ENCODE data around the gene LY6G6F. TPM values are rescaled to one million over a fixed set of nuclear protein-coding genes. Genes with fewer than 3 reads are reported as not detected.
A peak's percentile ranks its signal among the peaks of the same experiment; 100 is the strongest.

LY6G6F gene
- total RNA-seq, 1 donor from 2014 or later = not detected

DNA sequence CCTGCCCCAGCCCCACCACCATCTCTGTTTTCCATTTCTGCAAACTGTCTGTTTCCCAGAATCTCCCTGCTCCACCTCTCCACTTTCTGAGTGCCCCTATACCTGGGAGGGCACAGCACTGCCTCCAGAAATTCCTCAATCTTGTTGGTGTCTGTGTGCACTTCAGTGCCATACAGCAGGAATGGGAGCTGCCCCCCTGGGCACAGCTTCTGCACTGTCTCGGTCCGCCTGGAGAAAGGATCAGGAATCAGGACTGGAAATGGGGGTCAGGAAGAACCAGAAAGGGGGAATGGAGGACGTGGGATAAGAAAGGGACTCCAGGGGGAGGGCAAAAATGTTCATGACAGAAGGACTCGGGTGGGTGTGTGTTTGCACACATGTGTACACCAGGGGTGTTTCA lies 27.1 kb downstream of the LY6G6F start:
- H3K4me3 Mint-ChIP-seq (ENCODE audit: low read depth) = peak overlapping the region; percentile 99
- no peak overlapping the region for H3K27ac Mint-ChIP-seq
- no peak for DNase-seq (ENCODE audit: low spot score, unreplicated experiment)
- peaks cover 53% of the 10 kb centered on the region for H3K4me1 Mint-ChIP-seq (ENCODE audit: low read depth)
- H3K36me3 Mint-ChIP-seq (ENCODE audit: insufficient read depth) = peaks cover 27% of the 10 kb centered on the region
- no peaks in the 10 kb centered on the region for H3K9me3 Mint-ChIP-seq (ENCODE audit: low read depth)
- no peaks in the 10 kb centered on the region for H3K27me3 Mint-ChIP-seq
- TF ChIP-seq, protein P1, sequence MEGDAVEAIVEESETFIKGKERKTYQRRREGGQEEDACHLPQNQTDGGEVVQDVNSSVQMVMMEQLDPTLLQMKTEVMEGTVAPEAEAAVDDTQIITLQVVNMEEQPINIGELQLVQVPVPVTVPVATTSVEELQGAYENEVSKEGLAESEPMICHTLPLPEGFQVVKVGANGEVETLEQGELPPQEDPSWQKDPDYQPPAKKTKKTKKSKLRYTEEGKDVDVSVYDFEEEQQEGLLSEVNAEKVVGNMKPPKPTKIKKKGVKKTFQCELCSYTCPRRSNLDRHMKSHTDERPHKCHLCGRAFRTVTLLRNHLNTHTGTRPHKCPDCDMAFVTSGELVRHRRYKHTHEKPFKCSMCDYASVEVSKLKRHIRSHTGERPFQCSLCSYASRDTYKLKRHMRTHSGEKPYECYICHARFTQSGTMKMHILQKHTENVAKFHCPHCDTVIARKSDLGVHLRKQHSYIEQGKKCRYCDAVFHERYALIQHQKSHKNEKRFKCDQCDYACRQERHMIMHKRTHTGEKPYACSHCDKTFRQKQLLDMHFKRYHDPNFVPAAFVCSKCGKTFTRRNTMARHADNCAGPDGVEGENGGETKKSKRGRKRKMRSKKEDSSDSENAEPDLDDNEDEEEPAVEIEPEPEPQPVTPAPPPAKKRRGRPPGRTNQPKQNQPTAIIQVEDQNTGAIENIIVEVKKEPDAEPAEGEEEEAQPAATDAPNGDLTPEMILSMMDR (IDR thresholded peaks at IDR 0.05; ENCODE audit: unreplicated experiment) = no peak

DNA sequence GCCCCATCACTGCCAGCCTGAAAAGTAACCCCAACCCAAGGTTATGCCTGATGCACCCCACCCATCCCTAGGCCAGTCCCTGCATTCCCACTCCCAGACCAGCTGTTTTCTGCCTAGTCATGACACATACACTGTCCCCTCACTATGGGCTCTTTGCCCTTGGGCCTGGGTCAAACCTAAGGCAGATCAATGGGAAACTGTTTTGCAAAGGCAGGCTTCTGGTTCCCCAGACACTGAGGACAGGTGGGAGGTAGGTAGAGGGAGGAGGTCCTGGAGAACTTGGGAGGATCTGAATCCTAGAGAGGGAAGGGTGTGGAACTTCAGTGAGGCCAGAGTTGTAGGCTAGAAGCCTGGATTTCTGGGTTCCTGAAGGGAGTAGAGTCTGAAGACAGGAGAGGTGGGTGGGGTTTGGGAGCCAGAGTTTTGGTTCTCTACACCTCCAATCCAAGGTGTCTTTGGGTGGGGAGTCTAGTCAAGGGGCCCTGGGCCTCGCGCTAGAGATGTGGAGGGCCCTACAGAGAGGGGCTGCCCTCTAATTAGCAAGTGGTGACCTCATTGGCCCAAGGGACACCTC lies 27.7 kb downstream of the LY6G6F start:
- DNase-seq (ENCODE audit: low spot score, unreplicated experiment) = no peak
- Mint-ChIP-seq H3K9me3 (ENCODE audit: low read depth) (no peaks in the 10 kb centered on the region), H3K27me3 (no peaks in the 10 kb centered on the region), H3K4me3 (ENCODE audit: low read depth) (peak overlapping the region; percentile 99), H3K36me3 (ENCODE audit: insufficient read depth) (peaks cover 24% of the 10 kb centered on the region), H3K27ac (peak overlapping the region; percentile 76), H3K4me1 (ENCODE audit: low read depth) (peaks cover 50% of the 10 kb centered on the region)
- TF ChIP-seq, protein P1 (IDR thresholded peaks at IDR 0.05; ENCODE audit: unreplicated experiment) = no peak

DNA sequence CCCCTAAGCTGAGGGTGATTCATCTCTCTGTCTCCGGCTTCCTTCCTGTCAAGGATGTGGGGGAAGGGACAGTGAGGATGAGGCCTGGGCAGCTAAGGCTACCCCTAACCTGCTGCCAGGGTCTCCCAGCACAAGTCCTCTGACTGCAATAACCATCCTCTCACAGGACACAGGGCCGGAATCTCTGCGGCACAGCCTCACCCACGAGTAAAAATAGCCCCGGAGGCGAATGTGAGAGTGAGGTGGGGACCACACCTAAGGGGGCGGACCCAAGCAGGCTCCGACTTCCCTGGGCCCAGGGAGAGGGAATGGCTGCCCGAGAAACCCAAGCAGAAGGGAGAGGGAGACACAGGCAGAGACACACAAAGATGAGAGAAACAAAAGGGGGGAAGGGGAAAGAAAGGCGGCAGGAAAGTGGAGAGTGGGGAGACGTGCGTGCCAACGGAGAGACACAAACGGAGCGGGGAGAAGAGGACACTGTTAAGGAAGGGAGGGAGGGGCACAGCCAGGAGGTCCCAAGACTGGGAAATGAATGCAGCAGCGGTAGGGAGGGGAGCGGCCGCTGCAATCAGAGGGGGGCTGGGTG lies 28.2 kb downstream of the LY6G6F start:
- H3K9me3 Mint-ChIP-seq (ENCODE audit: low read depth) = no peaks in the 10 kb centered on the region
- H3K36me3 Mint-ChIP-seq (ENCODE audit: insufficient read depth) = peaks cover 24% of the 10 kb centered on the region
- TF ChIP-seq, protein P1 (IDR thresholded peaks at IDR 0.05; ENCODE audit: unreplicated experiment) = no peak
- DNase-seq (ENCODE audit: low spot score, unreplicated experiment) = no peak
- peak overlapping the region; percentile 99 for H3K4me3 Mint-ChIP-seq (ENCODE audit: low read depth)
- peak overlapping the region; percentile 98 for H3K27ac Mint-ChIP-seq
- H3K4me1 Mint-ChIP-seq (ENCODE audit: low read depth) = peaks cover 51% of the 10 kb centered on the region
- no peaks in the 10 kb centered on the region for H3K27me3 Mint-ChIP-seq

DNA sequence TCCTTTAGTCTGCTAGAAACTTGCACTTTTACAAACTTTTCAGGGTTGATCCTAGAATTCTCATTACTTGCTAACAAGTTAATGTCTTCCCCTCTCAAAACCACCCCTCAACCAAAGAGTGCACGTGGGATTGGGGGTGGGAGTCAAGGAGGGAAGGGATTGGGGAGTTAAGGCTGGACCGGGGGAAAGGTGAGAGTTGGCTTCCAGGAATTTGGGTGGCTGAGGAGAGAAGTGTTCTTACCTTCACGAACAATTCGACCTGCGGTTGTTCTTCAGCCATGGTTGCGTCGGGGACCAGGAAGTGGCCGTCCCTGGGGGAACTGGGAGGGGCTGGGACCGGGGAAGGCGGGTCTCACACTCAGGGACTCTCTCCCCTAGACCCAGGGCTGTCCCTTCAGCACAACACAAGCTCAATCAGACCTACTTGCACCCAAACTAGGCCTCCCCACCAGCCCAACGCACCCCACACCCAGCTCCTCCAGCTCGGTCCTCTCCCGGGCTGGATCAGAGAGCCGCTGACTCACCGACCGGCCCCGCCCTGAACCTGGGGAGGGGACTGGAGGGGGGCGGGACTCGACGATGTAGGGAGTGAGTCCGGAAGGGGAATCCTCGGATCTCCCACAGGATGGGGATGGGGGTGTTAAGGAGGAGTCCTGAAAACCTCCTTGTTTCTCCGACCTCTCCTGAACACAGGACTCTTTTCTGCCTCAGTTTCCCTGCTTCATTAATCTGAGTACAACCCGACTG lies 29.5 kb downstream of the LY6G6F start, which contains the start of gene CLIC1:
Gene CLIC1 (minus strand): TSS at position 510 of the 747 bp plus-strand sequence. CDS start 230 bp downstream, at position 280.
- Mint-ChIP-seq H3K4me1 (ENCODE audit: low read depth) (peaks cover 49% of the 10 kb centered on the region), H3K4me3 (ENCODE audit: low read depth) (peak within 1 kb of the TSS; percentile 99), H3K27ac (peak within 1 kb of the TSS; percentile 98), H3K36me3 (ENCODE audit: insufficient read depth) (peaks cover 16% of the 10 kb centered on the region), H3K9me3 (ENCODE audit: low read depth) (no peaks in the 10 kb centered on the region), H3K27me3 (no peaks in the 10 kb centered on the region)
- TF ChIP-seq, protein P1 (IDR thresholded peaks at IDR 0.05; ENCODE audit: unreplicated experiment) = no peak
- peak; percentile 35 for DNase-seq (ENCODE audit: low spot score, unreplicated experiment)

DNA sequence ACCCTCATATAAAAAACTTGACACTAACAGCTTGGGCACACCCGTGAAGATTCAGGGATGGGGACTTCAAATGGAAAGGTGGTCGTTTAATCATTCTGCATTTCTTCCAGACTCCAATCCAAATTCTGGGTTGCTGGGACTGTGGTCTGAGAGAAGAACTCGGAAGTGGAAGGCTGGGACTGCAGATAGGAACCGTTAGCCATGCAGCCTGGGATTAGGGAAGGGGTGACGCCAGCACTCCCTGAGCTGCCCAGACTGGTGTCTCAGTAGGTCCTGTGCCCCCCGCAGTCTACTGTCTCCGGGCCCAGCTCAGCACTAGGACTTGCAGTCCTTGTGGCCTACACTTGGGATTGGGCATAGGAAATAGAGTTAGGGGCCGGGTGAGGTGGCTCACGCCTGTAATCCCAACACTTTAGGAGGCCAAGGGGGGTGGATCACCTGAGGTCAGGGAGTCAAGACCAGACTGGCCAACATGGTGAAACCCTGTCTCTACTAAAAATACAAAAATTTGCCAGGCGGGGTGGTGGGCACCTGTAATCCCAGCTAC lies 30.2 kb downstream of the LY6G6F start:
- TF ChIP-seq, protein P1 (IDR thresholded peaks at IDR 0.05; ENCODE audit: unreplicated experiment) = no peak
- Mint-ChIP-seq H3K4me1 (ENCODE audit: low read depth) (peaks cover 49% of the 10 kb centered on the region), H3K36me3 (ENCODE audit: insufficient read depth) (peaks cover 14% of the 10 kb centered on the region), H3K9me3 (ENCODE audit: low read depth) (no peaks in the 10 kb centered on the region), H3K27ac (peak overlapping the region; percentile 98), H3K27me3 (no peaks in the 10 kb centered on the region), H3K4me3 (ENCODE audit: low read depth) (peak overlapping the region; percentile 99)
- no peak for DNase-seq (ENCODE audit: low spot score, unreplicated experiment)
